ENCODE data around the gene KIAA1191. TPM values are rescaled to one million over a fixed set of nuclear protein-coding genes. Genes with fewer than 3 reads are reported as not detected.

KIAA1191 gene
- total RNA-seq, 1 experiment from 2014 or later, result 119 TPM

GRCh38 chr5:176371621-176372539 is 10.3 kb upstream of the KIAA1191 start:
- Histone ChIP-seq H3K4me3 (ENCODE audit: low read depth, low read length) (no peak overlapping the region), H3K4me1 (no peaks in the 10 kb centered on the region), H3K36me3 (ENCODE audit: control insufficient read depth, insufficient read depth, low read length) (no peaks in the 10 kb centered on the region), H3K27me3 (replicated peaks; ENCODE audit: control insufficient read depth, insufficient read depth, low read length) (no peaks in the 10 kb centered on the region), H3K9me3 (no peaks in the 10 kb centered on the region)
- DNase-seq, result no peak
- H3K4me1 Mint-ChIP-seq (ENCODE audit: low read depth, unreplicated experiment), result no peaks in the 10 kb centered on the region
- H3K4me3 Mint-ChIP-seq (ENCODE audit: unreplicated experiment), result no peak overlapping the region
- intact Hi-C loops (cut with micrococcal nuclease; ENCODE audit: unreplicated experiment), result no loop called here
- no peaks in the 10 kb centered on the region for H3K9me3 Mint-ChIP-seq (ENCODE audit: unreplicated experiment)
- no TSS peak for BruUV-seq (replicated peaks)
- TF ChIP-seq CTCF (IDR thresholded peaks at IDR 0.05; ENCODE audit: insufficient read depth in 1 of 2, low read depth in 1 of 2, low read length in 1 of 2, severe bottlenecking in 1 of 2, unreplicated experiment in 1 of 2), result no peak
- H3K36me3 Mint-ChIP-seq (ENCODE audit: insufficient read depth, unreplicated experiment), result peaks cover 5% of the 10 kb centered on the region
- no peaks in the 10 kb centered on the region for H3K27me3 Mint-ChIP-seq (ENCODE audit: insufficient read depth, unreplicated experiment)
- CTCF ChIA-PET, result no interaction called here
- H3K27ac Mint-ChIP-seq (ENCODE audit: unreplicated experiment), result peak overlapping the region; percentile 35
- POLR2A ChIA-PET, result no interaction called here

GRCh38 chr5:176369934-176370711 is 8.6 kb upstream of the KIAA1191 start:
- BruUV-seq (replicated peaks), result no TSS peak
- Histone ChIP-seq H3K4me1 (no peaks in the 10 kb centered on the region; the same call in 1 of the 2 replicates), H3K4me3 (ENCODE audit: low read depth, low read length) (no peak overlapping the region), H3K9me3 (no peaks in the 10 kb centered on the region), H3K36me3 (ENCODE audit: control insufficient read depth, insufficient read depth, low read length) (no peaks in the 10 kb centered on the region), H3K27me3 (replicated peaks; ENCODE audit: control insufficient read depth, insufficient read depth, low read length) (no peaks in the 10 kb centered on the region)
- intact Hi-C loops (cut with micrococcal nuclease; ENCODE audit: unreplicated experiment), result no loop called here
- Mint-ChIP-seq H3K27ac (ENCODE audit: unreplicated experiment) (no peak overlapping the region), H3K9me3 (ENCODE audit: unreplicated experiment) (no peaks in the 10 kb centered on the region), H3K4me1 (ENCODE audit: low read depth, unreplicated experiment) (no peaks in the 10 kb centered on the region), H3K27me3 (ENCODE audit: insufficient read depth, unreplicated experiment) (no peaks in the 10 kb centered on the region), H3K4me3 (ENCODE audit: unreplicated experiment) (no peak overlapping the region), H3K36me3 (ENCODE audit: insufficient read depth, unreplicated experiment) (peaks cover 5% of the 10 kb centered on the region)
- no peak for TF ChIP-seq CTCF (IDR thresholded peaks at IDR 0.05; ENCODE audit: insufficient read depth in 1 of 2, low read depth in 1 of 2, low read length in 1 of 2, severe bottlenecking in 1 of 2, unreplicated experiment in 1 of 2)
- DNase-seq, result no peak
- CTCF ChIA-PET, result interaction anchor here (0.6 kb wide), 1 partner anchor 173 kb away, joined by 3 read pairs; no protein-coding TSS in a partner anchor
- POLR2A ChIA-PET, result no interaction called here

GRCh38 chr5:176368726-176369125 is 7.2 kb upstream of the KIAA1191 start:
- ChIA-PET POLR2A (no interaction called here), CTCF (interaction anchor here (0.6 kb wide), 2 partner anchors 38 to 639 kb away, joined by 3 to 13 read pairs; no protein-coding TSS in a partner anchor)
- Mint-ChIP-seq H3K9me3 (ENCODE audit: unreplicated experiment) (no peaks in the 10 kb centered on the region), H3K27ac (ENCODE audit: unreplicated experiment) (no peak overlapping the region), H3K27me3 (ENCODE audit: insufficient read depth, unreplicated experiment) (no peaks in the 10 kb centered on the region), H3K4me3 (ENCODE audit: unreplicated experiment) (no peak overlapping the region), H3K4me1 (ENCODE audit: low read depth, unreplicated experiment) (no peaks in the 10 kb centered on the region), H3K36me3 (ENCODE audit: insufficient read depth, unreplicated experiment) (peaks cover 5% of the 10 kb centered on the region)
- no peaks in the 10 kb centered on the region for H3K36me3 ChIP-seq (ENCODE audit: control insufficient read depth, insufficient read depth, low read length)
- no peak overlapping the region for H3K4me3 ChIP-seq (ENCODE audit: low read depth, low read length)
- intact Hi-C loops (cut with micrococcal nuclease; ENCODE audit: unreplicated experiment), result no loop called here
- no TSS peak for BruUV-seq (replicated peaks)
- no peaks in the 10 kb centered on the region for H3K27me3 ChIP-seq (replicated peaks; ENCODE audit: control insufficient read depth, insufficient read depth, low read length)
- H3K9me3 ChIP-seq, result no peaks in the 10 kb centered on the region
- no peak for TF ChIP-seq CTCF (IDR thresholded peaks at IDR 0.05; ENCODE audit: insufficient read depth in 1 of 2, low read depth in 1 of 2, low read length in 1 of 2, severe bottlenecking in 1 of 2, unreplicated experiment in 1 of 2)
- no peak for DNase-seq
- H3K4me1 ChIP-seq, result no peaks in the 10 kb centered on the region; the same call in 1 of the 2 replicates

Data from Caco-2 (cell line).